NCI-H128 (cell line): Measurements from ENCODE around the gene ZNF488.

Experiments
- DNase-seq: peaks from one replicate; lab custom pipeline; 2025; ENCODE audit not compliant: unreplicated experiment; lab: John Stamatoyannopoulos, UW

The ZNF488 gene

GRCh38 chr10:47383261-47384147 is 589 bp downstream of the ZNF488 start:
- no peak for DNase-seq

GRCh38 chr10:47381427-47382379 is 2.4 kb downstream of the ZNF488 start:
- DNase-seq, result no peak

- DNase-seq, result no peak
These were observed 3.0 kb downstream of the ZNF488 start for GRCh38 chr10:47381103-47381395.

- no peak for DNase-seq
These were observed 3.6 kb downstream of the ZNF488 start for GRCh38 chr10:47380341-47381102.

- no peak for DNase-seq
These were observed 4.2 kb downstream of the ZNF488 start for GRCh38 chr10:47379901-47380300.

- DNase-seq, result no peak
These were observed 4.7 kb downstream of the ZNF488 start for GRCh38 chr10:47379445-47379785.

GRCh38 chr10:47378606-47379444 is 5.3 kb downstream of the ZNF488 start:
- DNase-seq, result no peak

GRCh38 chr10:47378183-47378510 is 5.9 kb downstream of the ZNF488 start:
- no peak for DNase-seq

GRCh38 chr10:47376522-47377220 is 7.4 kb downstream of the ZNF488 start:
- DNase-seq, result no peak

GRCh38 chr10:47374611-47375536 is 9.2 kb downstream of the ZNF488 start:
- no peak for DNase-seq

- DNase-seq, result no peak
These were observed 11.4 kb downstream of the ZNF488 start for GRCh38 chr10:47372726-47373125.

- no peak for DNase-seq
These were observed 12.2 kb downstream of the ZNF488 start for GRCh38 chr10:47371629-47372485.

GRCh38 chr10:47370878-47371277 is 13.2 kb downstream of the ZNF488 start:
- no peak for DNase-seq

- no peak for DNase-seq
These were observed 13.9 kb downstream of the ZNF488 start for GRCh38 chr10:47370015-47370767.

- no peak for DNase-seq
These were observed 14.7 kb downstream of the ZNF488 start for GRCh38 chr10:47369251-47369894.

GRCh38 chr10:47368431-47369180 is 15.5 kb downstream of the ZNF488 start:
- DNase-seq, result no peak
